GM18499 (cell line): Measurements from ENCODE around the gene TMPRSS13.

Source experiments
- ATAC-seq: cut with Tn5 transposase; IDR thresholded peaks from one replicate; pipeline ENCODE4 v1.9.1; 2021; ENCODE audit warnings: moderate number of reproducible peaks; ENCODE audit not compliant: insufficient read depth, unreplicated experiment

TMPRSS13 gene

DNA sequence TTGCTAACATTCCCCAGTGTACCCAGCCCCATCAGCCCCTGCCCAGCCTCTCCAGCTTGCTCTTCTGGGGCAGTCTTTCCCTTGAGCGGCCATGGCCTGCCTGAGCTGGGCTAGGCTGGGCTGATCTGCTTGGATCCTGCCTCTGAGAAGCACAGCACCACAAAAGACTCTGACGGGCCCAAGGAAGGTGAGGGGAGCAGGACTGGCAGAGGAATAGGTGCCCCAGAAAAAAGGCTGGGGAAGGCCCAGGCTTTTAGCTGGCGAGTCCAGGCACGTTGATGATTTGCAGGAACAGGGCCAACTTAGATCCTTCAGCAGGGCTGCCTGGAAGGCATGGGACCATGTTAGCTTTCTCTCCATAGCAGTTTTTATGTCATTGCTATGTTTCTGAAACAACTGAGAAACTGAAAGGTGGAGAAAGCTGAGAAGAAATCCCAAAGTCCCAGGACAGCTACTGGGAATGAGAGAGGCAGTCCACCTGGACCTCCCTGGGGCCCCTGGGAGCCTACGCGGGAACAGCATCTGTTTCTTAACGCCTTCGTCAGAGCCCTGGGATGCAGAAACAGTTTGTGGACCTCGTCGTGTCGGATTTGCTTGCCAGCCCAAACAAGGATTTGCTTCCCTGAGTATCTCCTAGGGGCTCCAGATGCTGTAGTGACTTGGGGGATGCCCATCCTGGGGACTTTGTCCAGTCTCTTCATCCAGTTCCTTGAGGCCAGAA is 28.3 kb downstream of the TMPRSS13 start:
- ATAC-seq = no peak

GRCh38 chr11:117900121-117900648 is 29.0 kb downstream of the TMPRSS13 start:
- ATAC-seq = no peak

- no peak for ATAC-seq
These were observed 31.1 kb downstream of the TMPRSS13 start for GRCh38 chr11:117898059-117898458.

GRCh38 chr11:117892651-117893050 is 36.6 kb downstream of the TMPRSS13 start:
- no peak for ATAC-seq

- no peak for ATAC-seq
These were observed 37.8 kb downstream of the TMPRSS13 start for GRCh38 chr11:117891362-117891761.

DNA sequence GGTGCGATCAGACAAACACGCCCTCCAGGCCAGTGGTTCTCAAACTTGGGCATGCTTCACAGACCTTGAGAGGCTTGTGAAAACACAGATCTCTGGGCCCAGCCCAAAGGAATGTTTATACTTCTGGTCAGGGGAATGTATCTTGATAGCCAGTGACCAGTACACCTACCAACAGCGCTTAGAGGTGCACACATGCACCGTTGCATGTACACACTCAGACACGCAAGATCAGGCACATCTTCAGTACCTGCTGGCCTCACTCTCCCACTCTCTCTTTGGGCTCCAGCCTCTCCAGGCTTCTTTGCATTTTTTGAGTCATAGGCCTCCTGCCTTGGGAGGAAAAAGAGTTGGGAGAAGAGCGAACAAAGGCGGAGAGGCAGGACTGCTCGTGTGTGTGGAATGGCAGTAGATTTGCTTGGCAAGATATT is 41.0 kb downstream of the TMPRSS13 start:
- ATAC-seq = no peak

GRCh38 chr11:117887431-117888138 is 41.6 kb downstream of the TMPRSS13 start:
- ATAC-seq = no peak

- no peak for ATAC-seq
These were observed 43.4 kb downstream of the TMPRSS13 start for GRCh38 chr11:117885777-117886176.

DNA sequence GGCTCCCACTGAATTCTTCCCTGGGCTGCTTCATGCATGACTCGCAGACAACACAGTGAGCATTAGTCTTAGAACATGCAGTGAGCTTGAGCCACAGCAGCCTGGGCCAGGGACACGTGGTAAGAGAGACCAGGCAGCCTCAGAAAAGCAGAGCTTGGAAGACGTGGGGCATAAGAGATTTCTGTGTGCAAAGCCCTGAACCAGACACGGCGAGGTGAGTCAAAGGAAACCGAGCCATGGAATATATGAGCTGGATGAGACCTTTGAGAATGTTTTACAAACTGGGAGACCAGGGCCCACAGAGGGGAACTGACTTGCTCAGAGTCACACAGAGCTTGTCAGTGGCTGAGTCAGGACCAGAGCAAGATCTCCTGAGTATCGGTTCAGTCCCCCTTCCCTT is 44.2 kb downstream of the TMPRSS13 start:
- ATAC-seq = no peak

GRCh38 chr11:117883063-117883462 is 46.1 kb downstream of the TMPRSS13 start:
- no peak for ATAC-seq

DNA sequence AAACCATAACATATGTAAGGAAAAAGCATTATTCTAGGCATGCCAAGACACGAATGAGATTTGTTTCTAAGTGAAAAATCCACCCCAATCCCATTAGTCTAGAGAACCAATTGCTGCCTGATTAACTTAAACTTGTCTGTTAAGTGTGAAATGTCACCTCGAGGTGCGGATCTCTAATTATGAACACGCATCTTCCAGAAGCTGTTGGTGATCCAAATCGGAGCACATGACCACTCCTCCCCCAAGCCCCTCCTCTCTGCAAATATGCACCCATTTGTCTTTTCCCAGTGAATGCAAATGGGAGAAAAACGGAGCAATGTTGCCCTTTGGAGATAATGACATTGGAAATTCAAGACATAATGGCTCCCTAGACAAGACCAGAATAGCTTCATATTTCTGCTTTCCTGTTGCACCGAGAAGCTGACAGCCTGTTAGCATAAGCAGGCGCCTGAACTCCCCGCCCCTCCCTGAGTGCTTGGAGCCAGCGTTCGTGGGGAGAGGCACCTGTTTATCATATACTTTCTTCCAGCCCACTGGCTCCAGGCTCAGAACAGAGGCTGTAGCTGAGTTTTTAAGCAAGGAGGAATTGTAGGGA is 46.8 kb downstream of the TMPRSS13 start:
- no peak for ATAC-seq

GRCh38 chr11:117881217-117881616 is 48.0 kb downstream of the TMPRSS13 start:
- no peak for ATAC-seq

DNA sequence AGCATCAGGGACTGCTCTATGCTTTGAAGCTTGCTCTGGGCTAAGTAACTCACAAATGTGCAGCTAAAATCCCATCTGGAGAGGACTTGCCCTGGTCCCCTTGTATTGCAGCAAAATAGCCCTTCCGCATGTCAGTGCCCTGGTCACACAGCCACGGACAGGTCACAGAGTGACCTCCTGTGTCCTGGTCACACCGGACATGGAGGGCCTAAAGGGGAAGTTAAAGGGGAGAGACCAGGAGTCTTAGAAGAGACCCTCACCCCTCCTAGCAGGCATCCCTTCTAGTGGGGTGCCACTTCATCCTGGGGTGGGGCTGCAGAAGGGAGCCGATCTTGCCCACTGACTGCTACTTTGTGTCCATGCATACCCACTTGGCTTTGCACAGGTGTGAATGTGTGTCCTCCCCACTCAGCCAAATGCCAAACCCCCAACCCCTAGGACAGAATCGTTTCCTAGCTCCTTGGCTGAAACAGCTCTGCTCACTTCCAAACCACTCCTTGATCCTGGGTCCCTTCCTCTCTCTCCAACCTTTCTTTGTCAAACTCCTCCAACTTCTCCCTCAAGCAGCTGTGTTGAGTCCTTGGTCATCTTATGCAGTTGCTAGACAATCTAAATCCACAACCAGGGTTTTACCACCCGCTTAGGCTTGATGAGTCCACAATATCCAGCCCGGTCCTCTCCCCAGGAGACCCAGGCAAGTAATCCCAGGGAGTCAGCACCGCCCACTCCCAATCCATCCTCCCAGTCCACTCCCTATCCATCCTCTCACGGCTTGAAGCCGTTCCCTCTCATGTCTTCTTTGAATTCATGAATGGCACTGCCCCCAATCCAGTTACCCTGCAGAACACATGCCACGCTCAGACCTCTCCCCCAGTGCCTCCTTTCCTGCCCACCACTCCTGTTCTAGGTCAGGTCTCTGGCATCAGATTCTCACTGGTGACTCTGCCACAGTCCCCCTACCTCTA is 49.4 kb downstream of the TMPRSS13 start:
- no peak for ATAC-seq

DNA sequence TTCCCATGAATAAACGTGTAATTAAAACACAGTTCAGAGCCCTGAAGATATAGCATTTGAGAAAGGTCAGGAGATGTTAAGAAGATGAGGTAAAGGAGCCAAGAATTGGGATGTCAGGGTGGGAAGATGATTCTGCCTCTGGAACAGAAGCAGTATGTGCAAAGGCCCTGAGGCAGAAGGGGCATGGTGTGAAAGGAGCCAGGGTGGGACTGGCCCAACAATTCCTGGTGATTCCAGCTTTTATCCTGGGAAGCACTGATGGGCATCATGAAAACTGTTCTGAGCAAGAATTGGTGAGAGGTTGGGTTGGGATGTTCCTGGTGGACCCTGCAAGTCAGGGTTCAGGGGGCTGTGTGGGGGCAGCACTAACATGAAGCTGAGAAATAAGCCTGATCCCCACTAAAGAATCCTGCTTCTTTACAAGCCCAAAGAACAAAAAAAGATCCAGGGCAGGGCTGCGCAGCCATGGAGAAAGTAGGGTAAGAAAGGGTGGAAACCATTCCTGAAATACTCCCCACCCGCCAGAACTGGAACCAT is 50.2 kb downstream of the TMPRSS13 start:
- no peak for ATAC-seq

- ATAC-seq = no peak
These were observed 50.8 kb downstream of the TMPRSS13 start for GRCh38 chr11:117878314-117878938.

GRCh38 chr11:117877120-117877784 is 52.0 kb downstream of the TMPRSS13 start:
- ATAC-seq = no peak

DNA sequence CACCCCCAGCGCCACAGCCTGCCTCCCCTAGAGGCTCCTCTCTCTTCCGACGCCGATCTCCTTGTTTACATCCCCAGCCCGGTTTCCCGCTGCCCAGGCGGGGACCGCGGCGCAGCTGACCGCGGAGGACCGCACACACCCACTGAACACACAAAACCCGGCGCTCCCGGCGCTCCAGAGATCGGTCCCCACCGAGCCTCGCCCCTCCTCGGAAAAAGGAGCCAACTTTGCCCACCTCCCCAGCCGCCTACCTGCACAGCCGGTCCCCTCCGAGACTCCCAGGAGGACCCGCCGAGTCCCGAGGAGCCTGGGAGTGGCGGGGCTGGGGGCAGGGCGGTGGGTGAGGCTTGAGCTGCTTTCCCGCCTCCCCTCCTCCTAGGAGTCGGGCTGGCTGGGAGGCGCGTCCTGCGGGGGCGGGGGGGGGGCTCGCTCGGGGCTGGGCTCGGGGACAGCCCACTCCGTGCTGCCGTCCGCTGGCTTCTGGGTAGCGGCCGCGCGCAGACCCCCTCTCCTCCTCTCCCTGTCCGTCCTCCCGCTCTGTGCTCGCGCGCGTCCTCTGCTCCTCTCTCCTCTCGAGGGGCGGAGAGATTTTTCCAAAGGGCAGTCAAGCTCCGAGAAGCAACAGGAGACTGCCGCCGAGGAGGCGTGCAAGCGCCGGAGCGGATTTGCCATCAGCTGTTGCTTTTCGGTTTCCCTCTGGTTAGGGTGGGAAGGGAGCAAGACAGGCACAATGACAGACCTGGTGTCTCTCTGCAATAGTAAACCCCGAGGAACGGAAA is 52.7 kb downstream of the TMPRSS13 start, which contains the start of gene FXYD6:
TSS of gene FXYD6 (minus strand) at position 318 of the 779 bp plus-strand sequence. CDS start 33,882 bp downstream, outside the sequence.
- no peak for ATAC-seq

- ATAC-seq = no peak
These were observed 53.2 kb downstream of the TMPRSS13 start for GRCh38 chr11:117876059-117876340.
